Small intestine (tissue), 7 donors: Measurements from ENCODE around the gene DNPH1. TPM values are rescaled to one million over a fixed set of nuclear protein-coding genes. Genes with fewer than 3 reads are reported as not detected.

Source experiments
- DNase-seq, 2 donors: peaks; one replicate each; pipeline versions ENCODE4 v3.0.0 to v3.0.0-alpha.2; 2013
- FAIRE-seq: peaks from 2 replicates; lab custom pipeline; 2012; peaks lifted over from hg19 to GRCh38; lab: Jason Lieb, UNC
- H3K27ac ChIP-seq, 3 donors: one replicate each; pipeline ENCODE4 v1.5.1; 2013; ENCODE audit warnings: low read length in 2 of 3, mild to moderate bottlenecking in 2 of 3, control low read depth in 1 of 3, inconsistent platforms in 1 of 3, low read depth in 1 of 3, moderate library complexity in 1 of 3
- H3K27me3 ChIP-seq, 3 donors: one replicate each; pipeline ENCODE4 v1.6.1; 2013; ENCODE audit warnings: low read length in 3 of 3, inconsistent platforms in 1 of 3; ENCODE audit not compliant: control insufficient read depth in 3 of 3, insufficient read depth in 3 of 3
- H3K36me3 ChIP-seq, 3 donors: one replicate each; pipeline ENCODE4 v1.6.1; 2013; ENCODE audit warnings: low read length in 3 of 3, inconsistent platforms in 1 of 3, low read depth in 1 of 3, mild to moderate bottlenecking in 1 of 3, moderate library complexity in 1 of 3; ENCODE audit not compliant: control insufficient read depth in 3 of 3, insufficient read depth in 2 of 3
- H3K4me1 ChIP-seq, 3 donors: one replicate each; pipeline ENCODE4 v1.6.1; 2013; ENCODE audit warnings: low read length in 2 of 3, inconsistent platforms in 1 of 3, low read depth in 1 of 3, mild to moderate bottlenecking in 1 of 3, moderate library complexity in 1 of 3; ENCODE audit not compliant: control insufficient read depth in 3 of 3, insufficient read depth in 2 of 3
- H3K4me3 ChIP-seq, 3 donors: one replicate each; pipeline ENCODE4 v1.5.1; 2013; ENCODE audit warnings: low read length in 3 of 3, control low read depth in 1 of 3, inconsistent platforms in 1 of 3, low read depth in 1 of 3, mild to moderate bottlenecking in 1 of 3, moderate library complexity in 1 of 3
- H3K9me3 ChIP-seq, 2 donors: one replicate each; pipeline ENCODE4 v1.6.1; 2013; ENCODE audit warnings: low read depth in 1 of 2, low read length in 1 of 2; ENCODE audit not compliant: control insufficient read depth in 2 of 2, insufficient read depth in 1 of 2
- WGBS, 3 donors: extraction: QIAGEN DNeasy Blood & Tissue Kit; methylation state at CpG; one replicate each; pipeline ENCODE4 v1.1.7; 2013; 5-methylcytosine and 5-hydroxymethylcytosine counted together
- polyA plus RNA-seq, 4 donors: library from polyadenylated mRNA; stranded (reverse) in 3 of 4; unstranded in 1 of 4; fragments of 200-250 nt in 3 of 4; fragments of 120-200 nt in 1 of 4; gene quantifications; one replicate each; pipeline versions ENCODE4 v1.2.1 to v1.2.3, GENCODE V29; 2013
- donor health status: healthy with polysubstance abuse.
- donor health status: control.
- donor health status: control.
- donor health status: Bipolar disorder and iron deficiency.
- donor health status: healthy.

DNPH1 gene
- polyA plus RNA-seq, 4 donors: 192 to 370 (median 327) TPM

GRCh38 chr6:43231735-43232450, 2.6 kb upstream of the DNPH1 start:
- Histone ChIP-seq H3K27ac (no peak overlapping the region), H3K9me3 (no peaks in the 10 kb centered on the region), H3K36me3 (peaks cover 0 to 6% (median 0%) of the 10 kb centered on the region in 3 donors), H3K4me1 (peaks cover 2 to 17% (median 5%) of the 10 kb centered on the region in 3 donors), H3K27me3 (peaks cover 0 to 5% (median 1%) of the 10 kb centered on the region in 3 donors), H3K4me3 (no peak overlapping the region)
- no peak for DNase-seq
- no peak for FAIRE-seq
- 67 to 73% (median 69%) methylated on average over 3 of the region's 3 CpGs for WGBS, 3 donors

- Histone ChIP-seq H3K4me1 (peaks cover 2 to 17% (median 5%) of the 10 kb centered on the region in 3 donors), H3K9me3 (no peaks in the 10 kb centered on the region), H3K4me3 (no peak overlapping the region), H3K27ac (no peak overlapping the region), H3K27me3 (peaks cover 0 to 5% (median 1%) of the 10 kb centered on the region in 3 donors), H3K36me3 (peaks cover 0 to 13% (median 0%) of the 10 kb centered on the region in 3 donors)
- DNase-seq (no peak), FAIRE-seq (no peak)
- WGBS, 3 donors: 91 to 95% (median 92%) methylated on average over 4 of the region's 4 CpGs
Measured at GRCh38 chr6:43231053-43231452, 1.8 kb upstream of the DNPH1 start.

DNA sequence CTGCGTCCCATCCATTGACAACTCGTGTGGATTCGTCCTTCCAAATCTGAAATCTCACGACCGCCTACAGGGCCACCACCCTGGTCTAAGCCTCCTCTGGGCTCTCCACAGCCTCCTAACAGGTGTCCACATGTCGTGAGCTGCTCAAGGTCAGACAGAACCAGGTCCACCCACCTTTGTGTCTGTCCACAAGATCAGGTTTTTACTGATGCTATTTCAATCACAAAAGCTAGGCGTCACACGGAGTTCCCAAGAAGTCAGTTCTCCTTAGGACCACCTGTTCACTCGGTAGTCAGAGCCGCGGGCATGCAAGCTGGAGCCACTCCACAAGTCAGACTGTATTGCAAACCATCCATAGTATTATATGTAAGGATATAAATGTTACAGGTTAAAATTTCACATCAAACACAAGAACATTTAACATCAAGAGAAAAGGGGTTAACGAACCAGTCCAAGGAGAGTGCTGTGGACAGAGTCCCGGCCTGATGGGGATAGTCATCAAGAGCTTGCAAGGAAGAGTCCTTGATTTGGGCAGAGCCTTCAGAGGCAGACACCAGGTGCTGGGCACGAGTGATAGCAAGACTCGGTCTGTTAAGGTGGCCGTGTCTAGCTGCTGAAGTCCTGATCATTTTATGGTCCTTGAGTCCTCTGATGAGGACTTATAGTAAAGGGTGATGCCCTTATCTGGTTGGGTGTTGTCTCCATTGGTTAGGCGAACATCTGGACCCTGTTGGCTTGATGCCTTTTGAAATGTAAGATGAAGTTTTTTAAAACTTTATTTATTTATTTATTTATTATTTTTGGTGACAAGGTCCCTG, 731 bp upstream of the DNPH1 start:
- Histone ChIP-seq H3K36me3 (peaks cover 0 to 23% (median 0%) of the 10 kb centered on the region in 3 donors), H3K27me3 (peaks cover 0 to 5% (median 0%) of the 10 kb centered on the region in 3 donors), H3K9me3 (no peaks in the 10 kb centered on the region), H3K4me3 (peak overlapping the region in 1 of 3 donors; percentile 45), H3K27ac (no peak overlapping the region), H3K4me1 (peaks cover 2 to 17% (median 5%) of the 10 kb centered on the region in 3 donors)
- 64 to 75% (median 73%) methylated on average over 17 of the region's 17 CpGs for WGBS, 3 donors
- no peak for FAIRE-seq
- no peak for DNase-seq

DNA sequence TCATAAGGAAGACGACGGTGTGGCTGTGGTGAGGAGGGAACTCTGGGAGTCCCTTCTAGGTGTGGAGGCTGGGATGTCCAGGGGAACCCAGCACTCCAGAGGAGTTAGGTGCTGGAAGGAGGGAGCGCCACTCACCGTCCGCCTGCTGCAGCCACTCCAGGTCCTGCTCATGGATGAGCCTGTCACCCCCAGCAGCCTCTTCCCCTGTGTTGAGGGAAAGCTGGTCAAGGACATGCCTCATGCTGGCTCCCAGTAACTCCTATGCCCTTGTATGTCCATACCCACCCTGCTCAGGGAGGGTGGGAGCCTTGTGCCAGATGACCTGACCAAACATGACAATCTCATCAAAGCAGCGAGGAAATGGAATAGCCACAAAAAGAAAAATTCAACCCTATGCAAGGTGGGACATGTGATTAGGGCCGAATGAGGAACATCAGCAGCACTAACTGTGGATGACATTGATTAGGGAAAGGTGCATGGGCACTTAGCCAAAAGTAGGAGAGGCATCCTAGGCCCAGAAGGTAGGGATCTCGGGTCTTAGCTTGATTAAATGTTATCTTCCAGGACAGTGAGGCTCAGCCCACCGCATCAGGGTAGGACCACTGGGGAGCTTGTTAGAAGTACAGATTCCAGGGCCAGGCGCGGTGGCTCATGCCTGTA, 3.0 kb downstream of the DNPH1 start:
- Histone ChIP-seq H3K27ac (no peak overlapping the region), H3K9me3 (no peaks in the 10 kb centered on the region), H3K4me3 (no peak overlapping the region), H3K27me3 (peaks cover 0 to 4% (median 0%) of the 10 kb centered on the region in 3 donors), H3K4me1 (peaks cover 2 to 21% (median 7%) of the 10 kb centered on the region in 3 donors), H3K36me3 (peaks cover 0 to 58% (median 0%) of the 10 kb centered on the region in 3 donors)
- 85 to 90% (median 86%) methylated on average over 11 of the region's 11 CpGs for WGBS, 3 donors
- no peak for DNase-seq
- no peak for FAIRE-seq

- Histone ChIP-seq H3K36me3 (peaks cover 0 to 83% (median 2%) of the 10 kb centered on the region in 3 donors), H3K4me1 (peaks cover 2 to 14% (median 4%) of the 10 kb centered on the region in 3 donors), H3K27ac (no peak overlapping the region), H3K27me3 (no peaks in the 10 kb centered on the region), H3K4me3 (no peak overlapping the region), H3K9me3 (no peaks in the 10 kb centered on the region)
- 89 to 90% (median 89%) methylated on average over 12 to 14 of the region's 14 CpGs for WGBS, 3 donors
- DNase-seq: no peak
- no peak for FAIRE-seq
Measured at GRCh38 chr6:43223175-43223574, 6.1 kb downstream of the DNPH1 start.

GRCh38 chr6:43222418-43223059, 6.7 kb downstream of the DNPH1 start:
- H3K4me1 ChIP-seq: peaks cover 0 to 8% (median 2%) of the 10 kb centered on the region in 3 donors
- H3K9me3 ChIP-seq: no peaks in the 10 kb centered on the region
- no peak overlapping the region for H3K4me3 ChIP-seq
- DNase-seq: no peak
- no peaks in the 10 kb centered on the region for H3K27me3 ChIP-seq
- FAIRE-seq: no peak
- 88 to 91% (median 89%) methylated on average over 15 of the region's 15 CpGs for WGBS, 3 donors
- peaks cover 0 to 82% (median 2%) of the 10 kb centered on the region in 3 donors for H3K36me3 ChIP-seq
- no peak overlapping the region for H3K27ac ChIP-seq

DNA sequence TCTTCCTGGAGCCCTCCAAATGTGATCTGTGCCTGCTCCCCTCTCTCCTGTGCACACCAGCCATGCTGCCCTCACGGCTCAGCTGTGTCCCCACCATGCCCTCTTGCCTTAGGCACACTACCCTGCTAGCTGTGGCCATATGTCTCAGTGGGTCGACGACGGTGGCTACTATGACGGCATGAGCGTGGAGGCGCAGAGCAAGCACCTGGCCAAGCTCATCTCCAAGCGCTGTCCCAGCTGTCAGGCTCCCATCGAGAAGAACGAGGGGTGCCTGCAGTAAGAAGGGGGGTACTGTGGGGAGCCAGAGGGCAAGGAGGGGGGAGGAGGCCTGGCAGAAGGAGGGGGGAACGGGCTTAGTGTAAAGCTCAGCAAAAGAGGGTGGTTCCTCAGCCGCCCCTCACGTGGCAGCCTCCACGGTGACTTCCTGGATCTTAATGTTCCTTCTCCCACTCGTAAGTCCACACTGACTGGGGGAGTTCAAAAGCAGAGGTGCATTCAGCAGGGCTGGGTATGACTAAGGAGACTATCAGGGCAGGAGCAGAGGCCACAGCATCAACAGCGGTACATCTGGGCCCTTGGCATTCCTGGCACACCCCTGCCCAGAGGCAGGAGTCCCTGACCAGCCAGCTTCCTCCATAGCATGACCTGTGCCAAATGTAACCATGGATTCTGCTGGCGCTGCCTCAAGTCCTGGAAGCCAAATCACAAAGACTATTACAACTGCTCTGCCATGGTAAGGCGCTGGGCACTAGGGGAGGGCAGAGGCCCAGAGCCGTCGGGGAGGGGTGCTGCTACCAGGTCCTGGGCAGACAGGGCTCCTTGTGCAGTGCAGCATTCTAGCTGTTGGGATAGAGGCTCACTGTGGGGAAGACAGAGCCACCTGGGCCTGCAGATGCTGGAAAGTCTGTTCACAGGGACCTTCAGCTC, 8.0 kb downstream of the DNPH1 start:
- FAIRE-seq (no peak), DNase-seq (no peak)
- Histone ChIP-seq H3K27me3 (no peaks in the 10 kb centered on the region), H3K4me3 (no peak overlapping the region), H3K4me1 (peaks cover 0 to 4% (median 2%) of the 10 kb centered on the region in 3 donors), H3K9me3 (no peaks in the 10 kb centered on the region), H3K27ac (no peak overlapping the region), H3K36me3 (peaks cover 0 to 83% (median 3%) of the 10 kb centered on the region in 3 donors)
- 83 to 91% (median 88%) methylated on average over 20 of the region's 20 CpGs for WGBS, 3 donors
